Suprapubic skin (tissue), 3 donors: ENCODE results near the gene YTHDC2.

ENCODE experiments used
- CTCF ChIP-seq, 2 donors: fragments of 200-600 bp in 1 of 2; fragments of 450-650 bp in 1 of 2; sonication (generic) in 1 of 2; IDR thresholded peaks; one replicate each; pipeline ENCODE4 v1.5.1; 2016 to 2019; ENCODE audit warnings: antibody characterized with exemption in 2 of 2, mild to moderate bottlenecking in 1 of 2, moderate library complexity in 1 of 2
- POLR2A ChIP-seq, 2 donors: fragments of 450-650 bp; IDR thresholded peaks; one replicate each; pipeline ENCODE4 v1.6.1; 2017; ENCODE audit warnings: antibody characterized with exemption in 2 of 2, mild to moderate bottlenecking in 2 of 2, moderate library complexity in 2 of 2

- TF ChIP-seq POLR2A (IDR thresholded peaks at IDR 0.05) (no peak), CTCF (IDR thresholded peaks at IDR 0.05) (no peak)
Observed at GRCh38 chr5:113615708-113616107, 102.2 kb downstream of the YTHDC2 start.
